Breast epithelium (tissue), 3 donors: ENCODE data around the gene LTBP4.

Experiments used
- POLR2AphosphoS5 ChIP-seq, 3 donors: sonication (generic); formaldehyde crosslinking; IDR thresholded peaks; one replicate each; pipeline ENCODE4 v1.6.1; 2017; ENCODE audit warnings: antibody characterized with exemption in 3 of 3
- TF ChIP-seq, protein P1 (sequence below), 3 donors: fragments of 450-650 bp; IDR thresholded peaks; one replicate each; pipeline ENCODE4 v1.5.1; 2016 to 2017; ENCODE audit warnings: antibody characterized with exemption in 3 of 3, mild to moderate bottlenecking in 3 of 3, moderate library complexity in 3 of 3

DNA sequence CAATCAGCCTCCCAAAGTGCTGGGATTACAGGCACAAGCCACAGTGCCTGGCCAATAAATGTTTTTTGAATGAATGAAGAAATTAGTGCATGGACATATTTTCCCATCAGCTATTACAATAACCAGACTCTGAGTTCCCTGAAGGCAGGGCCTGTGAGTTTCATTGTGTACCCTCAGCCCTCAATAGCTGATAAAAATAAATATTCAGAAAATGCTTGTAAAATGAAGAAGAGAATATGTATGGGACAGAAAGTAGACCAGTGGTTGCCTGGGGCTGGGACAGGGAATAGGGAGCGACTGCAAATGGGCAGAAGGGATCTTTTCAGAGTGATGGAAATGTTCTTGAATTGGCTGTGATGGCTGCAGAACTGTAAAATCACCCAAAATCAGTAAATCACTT is 60.4 kb downstream of the LTBP4 start:
- TF ChIP-seq POLR2AphosphoS5 (IDR thresholded peaks at IDR 0.05) = no peak
- TF ChIP-seq, protein P1, sequence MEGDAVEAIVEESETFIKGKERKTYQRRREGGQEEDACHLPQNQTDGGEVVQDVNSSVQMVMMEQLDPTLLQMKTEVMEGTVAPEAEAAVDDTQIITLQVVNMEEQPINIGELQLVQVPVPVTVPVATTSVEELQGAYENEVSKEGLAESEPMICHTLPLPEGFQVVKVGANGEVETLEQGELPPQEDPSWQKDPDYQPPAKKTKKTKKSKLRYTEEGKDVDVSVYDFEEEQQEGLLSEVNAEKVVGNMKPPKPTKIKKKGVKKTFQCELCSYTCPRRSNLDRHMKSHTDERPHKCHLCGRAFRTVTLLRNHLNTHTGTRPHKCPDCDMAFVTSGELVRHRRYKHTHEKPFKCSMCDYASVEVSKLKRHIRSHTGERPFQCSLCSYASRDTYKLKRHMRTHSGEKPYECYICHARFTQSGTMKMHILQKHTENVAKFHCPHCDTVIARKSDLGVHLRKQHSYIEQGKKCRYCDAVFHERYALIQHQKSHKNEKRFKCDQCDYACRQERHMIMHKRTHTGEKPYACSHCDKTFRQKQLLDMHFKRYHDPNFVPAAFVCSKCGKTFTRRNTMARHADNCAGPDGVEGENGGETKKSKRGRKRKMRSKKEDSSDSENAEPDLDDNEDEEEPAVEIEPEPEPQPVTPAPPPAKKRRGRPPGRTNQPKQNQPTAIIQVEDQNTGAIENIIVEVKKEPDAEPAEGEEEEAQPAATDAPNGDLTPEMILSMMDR (IDR thresholded peaks at IDR 0.05) = no peak
